C4-2B (cell line): ENCODE measurements around the gene FBXL16.

Experiments
- H3K27ac ChIP-seq: fragments of 450-650 bp; 2 replicates; pipeline ENCODE4 v1.5.1; 2017
- ZFX ChIP-seq: fragments of 450-650 bp; IDR thresholded peaks from 2 replicates; pipeline ENCODE4 v1.6.1; 2017
- TF ChIP-seq, protein P1 (sequence below): fragments of 450-650 bp; conservative IDR thresholded peaks from 2 replicates; pipeline ENCODE4 v1.5.1; 2017; ENCODE audit warnings: mild to moderate bottlenecking

Gene FBXL16

GRCh38 chr16:647173-647902, 58.3 kb downstream of the FBXL16 start:
- peak overlapping the region; percentile 99 for H3K27ac ChIP-seq

GRCh38 chr16:646679-647172, 58.9 kb downstream of the FBXL16 start:
- H3K27ac ChIP-seq: peak overlapping the region; percentile 99
- TF ChIP-seq, protein P1, sequence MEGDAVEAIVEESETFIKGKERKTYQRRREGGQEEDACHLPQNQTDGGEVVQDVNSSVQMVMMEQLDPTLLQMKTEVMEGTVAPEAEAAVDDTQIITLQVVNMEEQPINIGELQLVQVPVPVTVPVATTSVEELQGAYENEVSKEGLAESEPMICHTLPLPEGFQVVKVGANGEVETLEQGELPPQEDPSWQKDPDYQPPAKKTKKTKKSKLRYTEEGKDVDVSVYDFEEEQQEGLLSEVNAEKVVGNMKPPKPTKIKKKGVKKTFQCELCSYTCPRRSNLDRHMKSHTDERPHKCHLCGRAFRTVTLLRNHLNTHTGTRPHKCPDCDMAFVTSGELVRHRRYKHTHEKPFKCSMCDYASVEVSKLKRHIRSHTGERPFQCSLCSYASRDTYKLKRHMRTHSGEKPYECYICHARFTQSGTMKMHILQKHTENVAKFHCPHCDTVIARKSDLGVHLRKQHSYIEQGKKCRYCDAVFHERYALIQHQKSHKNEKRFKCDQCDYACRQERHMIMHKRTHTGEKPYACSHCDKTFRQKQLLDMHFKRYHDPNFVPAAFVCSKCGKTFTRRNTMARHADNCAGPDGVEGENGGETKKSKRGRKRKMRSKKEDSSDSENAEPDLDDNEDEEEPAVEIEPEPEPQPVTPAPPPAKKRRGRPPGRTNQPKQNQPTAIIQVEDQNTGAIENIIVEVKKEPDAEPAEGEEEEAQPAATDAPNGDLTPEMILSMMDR: no peak
- TF ChIP-seq ZFX: no peak

More at GRCh38 chr16:647173-647902, 58.3 kb downstream of the FBXL16 start:
- no peak for TF ChIP-seq ZFX
- TF ChIP-seq, protein P1: no peak

- peak overlapping the region; percentile 99 for H3K27ac ChIP-seq
- TF ChIP-seq ZFX: no peak
- TF ChIP-seq, protein P1: no peak
These were observed 59.5 kb downstream of the FBXL16 start for GRCh38 chr16:645852-646678.

GRCh38 chr16:644556-644955, 61.0 kb downstream of the FBXL16 start:
- TF ChIP-seq, protein P1: no peak
- TF ChIP-seq ZFX: no peak
- peak overlapping the region; percentile 99; the same call in 1 of the 2 replicates for H3K27ac ChIP-seq

DNA sequence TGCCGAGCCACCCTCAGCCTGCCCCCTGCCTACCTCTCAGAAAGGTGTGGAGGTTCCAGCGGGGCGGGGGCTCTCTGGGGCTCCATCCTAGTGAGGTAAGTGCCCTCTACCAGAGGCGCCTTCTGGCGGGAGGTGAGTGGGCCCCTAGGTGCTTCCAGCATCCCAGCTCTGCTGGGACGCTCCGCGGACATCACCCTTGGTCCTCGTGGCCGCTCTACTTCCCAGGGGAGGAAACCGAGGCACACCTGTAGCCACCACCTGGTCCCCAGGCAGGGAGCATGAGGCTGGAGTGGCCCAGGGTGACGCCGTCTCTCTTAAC, 62.6 kb downstream of the FBXL16 start:
- peak overlapping the region; percentile 99 for H3K27ac ChIP-seq
- TF ChIP-seq, protein P1: no peak
- TF ChIP-seq ZFX: no peak
